Stimulated activated CD8-positive, alpha-beta memory T cell treated with anti-CD3 and anti-CD28 coated beads, Interleukin-4, amount 100 ng/mL, for 24 hours (primary cell): ENCODE measurements around the gene AHNAK2.
A peak's percentile ranks its signal among the peaks of the same experiment; 100 is the strongest.

ENCODE experiments used
- DNase-seq: peaks from one replicate; pipeline ENCODE4 v3.0.0-alpha.2; 2020; ENCODE audit warnings: low read depth

AHNAK2 gene

DNA sequence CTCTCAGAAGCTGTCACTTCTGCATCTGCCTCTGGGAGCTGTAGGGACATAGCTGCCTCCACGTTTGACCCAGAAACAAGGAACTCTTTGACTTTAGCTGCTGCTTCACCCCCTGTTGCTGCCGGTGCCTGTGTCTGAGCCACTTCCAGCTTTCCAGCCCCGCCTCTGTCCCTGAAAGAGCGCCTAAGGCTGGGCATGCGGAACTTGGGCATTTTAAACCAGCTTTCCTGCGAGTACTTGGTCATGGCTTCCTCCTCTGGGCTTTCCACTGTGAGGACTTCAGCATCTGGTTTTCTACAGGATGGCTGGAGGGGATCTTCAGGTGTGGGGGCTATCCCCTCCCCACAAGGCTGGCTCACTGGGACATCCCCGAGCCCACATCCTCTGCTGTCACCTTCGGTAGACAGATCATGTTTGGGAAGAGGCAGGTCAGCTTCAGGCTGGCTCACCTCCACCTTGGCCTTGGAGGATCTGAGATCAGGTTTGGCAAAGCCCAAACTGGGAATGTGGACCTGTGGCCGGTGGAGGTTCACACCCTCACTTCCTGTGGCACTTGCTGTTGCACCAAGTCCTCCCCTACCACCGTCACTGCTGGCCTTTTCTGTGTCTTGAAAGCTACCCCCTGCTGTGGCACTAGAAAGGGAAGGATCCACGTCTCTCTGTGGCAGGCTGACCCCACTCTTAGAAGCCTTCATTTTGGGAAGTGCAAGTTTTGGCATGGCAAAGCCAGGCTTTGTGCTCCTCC lies 38.3 kb downstream of the AHNAK2 start:
- no peak for DNase-seq

DNA sequence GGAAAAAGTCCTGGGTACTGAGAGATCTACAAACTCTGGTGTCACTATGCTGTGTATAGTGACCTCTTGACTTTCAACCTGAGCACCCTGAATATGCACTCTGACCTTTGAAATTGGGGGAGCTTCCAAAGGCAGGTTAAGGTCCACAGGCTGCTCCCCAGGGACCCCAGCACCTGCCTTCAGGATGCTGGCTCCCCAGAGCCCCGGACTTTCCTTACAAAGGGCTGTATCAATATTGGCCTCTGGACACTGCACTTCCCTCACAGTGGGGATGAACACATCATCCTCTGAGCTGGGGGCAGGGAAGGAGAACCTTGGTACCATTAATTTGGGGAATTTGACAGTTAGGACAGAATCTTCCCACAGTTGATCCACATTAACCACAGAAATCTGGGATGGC lies 39.2 kb downstream of the AHNAK2 start:
- DNase-seq: no peak

DNA sequence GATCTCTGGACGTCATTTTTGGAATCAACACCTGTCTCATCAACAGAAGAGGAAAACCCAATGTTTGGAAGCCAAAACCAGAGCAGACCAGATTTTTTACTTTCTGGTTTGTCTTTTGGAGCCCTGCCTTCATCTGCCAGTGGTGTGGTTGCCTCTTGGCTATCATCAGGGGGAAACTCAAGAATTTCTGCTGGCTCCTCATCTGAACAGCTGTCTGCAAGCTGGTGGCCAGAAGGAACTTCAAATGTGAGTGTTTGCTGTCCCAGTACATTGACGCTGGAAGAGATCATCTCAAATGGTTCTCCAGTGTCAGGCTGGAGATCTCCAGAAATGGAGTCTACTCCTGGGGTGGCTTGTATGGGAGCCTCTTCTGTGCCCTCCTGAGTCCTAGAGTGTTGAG lies 39.7 kb downstream of the AHNAK2 start:
- DNase-seq: no peak

DNA sequence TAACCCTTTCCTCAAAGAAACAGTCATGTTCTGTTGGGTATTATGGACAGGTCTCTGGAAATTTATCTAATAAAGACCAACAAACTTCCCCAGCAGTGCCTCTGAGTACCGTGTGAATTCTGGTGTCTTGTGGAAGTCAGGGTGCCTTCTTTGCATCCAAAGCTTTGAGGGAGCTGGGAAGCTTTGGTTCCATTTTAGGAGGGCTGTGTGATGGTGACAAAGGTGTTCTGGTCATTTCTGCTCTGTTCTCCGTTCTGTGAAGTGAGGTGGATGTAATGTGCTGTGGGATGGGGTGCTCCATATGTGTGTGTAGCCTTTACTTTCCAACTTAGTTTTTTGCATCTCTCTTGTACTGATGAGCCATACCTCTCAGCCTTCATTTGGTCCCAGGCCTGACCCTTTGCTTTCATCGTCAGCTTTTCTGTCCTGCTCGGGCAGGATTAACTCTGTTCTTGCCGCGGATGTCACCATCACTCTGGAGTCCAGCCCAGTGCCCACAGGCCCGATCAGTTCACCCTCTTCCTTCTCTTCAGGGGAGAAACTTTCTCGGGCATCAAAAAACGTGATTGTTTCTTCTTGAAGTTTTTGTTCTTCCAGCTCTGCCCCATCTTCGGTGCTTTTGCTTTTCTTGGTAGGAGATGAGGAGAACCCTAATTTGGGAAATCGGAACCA lies 40.3 kb downstream of the AHNAK2 start:
- no peak for DNase-seq

DNA sequence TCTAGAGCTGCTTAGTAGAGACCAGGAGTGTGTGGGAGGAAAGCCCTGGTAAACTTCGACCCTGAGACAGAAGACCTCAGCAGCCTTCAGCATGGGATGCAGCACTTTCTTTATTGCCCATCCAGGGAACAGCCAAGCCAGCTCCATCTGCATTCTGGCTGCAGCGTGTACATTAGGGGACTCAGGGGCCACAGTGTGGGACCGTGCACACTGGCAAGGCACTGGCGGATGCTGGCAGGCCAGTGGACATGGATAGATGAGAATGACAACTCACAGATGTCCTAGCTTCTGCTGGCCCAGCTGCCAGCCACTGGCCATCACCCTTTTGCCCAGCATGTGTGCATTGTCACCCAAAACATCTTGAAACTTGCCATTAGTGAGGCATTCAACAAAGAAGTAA lies 41.0 kb downstream of the AHNAK2 start:
- no peak for DNase-seq

DNA sequence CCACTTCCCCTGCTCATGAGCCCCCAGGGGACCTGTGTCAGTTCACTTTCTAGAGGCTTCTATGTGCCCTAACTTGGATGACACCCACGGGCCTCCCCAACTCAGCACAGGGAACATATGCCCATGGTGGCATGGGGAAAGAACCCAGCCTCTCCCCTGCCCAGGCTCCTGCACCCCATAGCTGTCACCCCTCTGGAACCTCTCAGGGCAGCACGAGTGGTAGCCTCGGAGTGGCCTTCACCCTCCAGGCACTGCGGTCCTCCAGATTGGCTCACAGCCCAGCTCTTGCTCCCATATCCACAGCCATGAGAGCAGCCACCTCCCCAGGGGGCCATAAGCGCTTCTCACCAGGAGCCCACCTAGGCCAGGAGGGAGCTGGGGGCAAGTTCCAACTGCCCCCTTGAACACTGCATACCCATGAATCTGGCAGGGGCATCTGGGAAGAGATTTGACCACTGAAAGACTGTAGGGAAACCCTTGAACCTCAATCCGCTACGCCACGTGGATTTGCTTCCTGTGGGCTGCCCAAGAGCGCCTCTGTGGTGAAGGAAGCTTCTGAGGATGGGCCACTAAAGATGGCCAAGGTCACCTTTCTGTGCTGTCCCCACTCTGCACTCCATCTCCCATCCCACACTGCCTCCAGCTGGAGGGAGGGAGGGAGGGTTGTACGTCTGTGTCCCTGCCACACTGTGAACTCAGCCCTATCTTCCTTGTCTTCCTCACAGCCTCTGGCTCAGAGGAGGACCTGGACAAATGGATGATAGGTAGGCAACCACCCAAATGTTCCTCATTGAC lies 41.6 kb downstream of the AHNAK2 start:
- no peak for DNase-seq

DNA sequence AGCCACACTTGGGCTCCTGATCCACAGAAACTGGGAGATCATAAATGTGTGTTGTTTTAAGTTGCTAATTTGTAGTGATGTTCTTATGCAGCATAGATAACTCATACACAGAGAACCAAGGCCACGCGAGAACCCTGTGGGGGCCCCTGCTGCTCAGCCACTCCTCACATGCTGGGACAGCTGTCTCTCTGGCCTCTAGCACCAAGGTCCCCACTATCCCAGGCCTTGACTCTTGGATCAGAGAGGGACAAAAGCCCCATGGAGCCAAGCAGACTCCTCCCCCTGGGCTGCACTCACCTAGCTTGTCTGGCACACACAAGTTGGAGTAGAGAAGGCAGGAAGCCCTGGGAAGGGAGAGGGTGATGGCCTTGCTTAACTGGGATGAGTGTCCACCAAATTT lies 42.2 kb downstream of the AHNAK2 start:
- DNase-seq: no peak

DNA sequence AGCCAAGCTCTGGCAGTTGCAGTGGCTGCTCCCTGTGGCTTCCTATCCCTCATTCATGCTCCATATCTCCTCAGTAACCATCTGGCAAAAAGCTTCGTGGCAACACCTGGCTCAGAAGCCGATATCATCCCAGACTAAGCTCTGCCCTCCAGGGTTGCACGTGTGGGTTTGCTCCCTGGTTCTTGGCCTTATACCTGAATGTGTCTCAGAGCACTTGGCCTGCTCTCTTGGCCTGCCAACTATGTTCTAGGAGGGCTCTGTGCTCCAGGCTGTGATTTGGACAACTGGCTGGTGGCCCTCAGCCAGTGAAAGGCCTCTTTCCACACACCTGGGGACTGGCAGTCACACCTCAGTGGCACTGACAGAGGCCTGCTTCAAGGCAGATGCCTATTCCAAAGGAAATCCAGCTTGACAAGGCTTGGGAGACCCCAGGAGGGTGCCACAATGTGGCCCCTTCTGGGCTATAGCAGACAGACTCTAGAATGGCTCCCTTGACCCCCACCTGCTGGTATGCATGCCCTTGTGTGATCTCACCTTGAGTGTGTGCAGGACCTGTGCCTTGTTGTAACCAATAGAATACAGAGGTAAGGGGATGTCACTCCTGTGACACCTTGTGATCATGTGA lies 43.0 kb downstream of the AHNAK2 start:
- no peak for DNase-seq

DNA sequence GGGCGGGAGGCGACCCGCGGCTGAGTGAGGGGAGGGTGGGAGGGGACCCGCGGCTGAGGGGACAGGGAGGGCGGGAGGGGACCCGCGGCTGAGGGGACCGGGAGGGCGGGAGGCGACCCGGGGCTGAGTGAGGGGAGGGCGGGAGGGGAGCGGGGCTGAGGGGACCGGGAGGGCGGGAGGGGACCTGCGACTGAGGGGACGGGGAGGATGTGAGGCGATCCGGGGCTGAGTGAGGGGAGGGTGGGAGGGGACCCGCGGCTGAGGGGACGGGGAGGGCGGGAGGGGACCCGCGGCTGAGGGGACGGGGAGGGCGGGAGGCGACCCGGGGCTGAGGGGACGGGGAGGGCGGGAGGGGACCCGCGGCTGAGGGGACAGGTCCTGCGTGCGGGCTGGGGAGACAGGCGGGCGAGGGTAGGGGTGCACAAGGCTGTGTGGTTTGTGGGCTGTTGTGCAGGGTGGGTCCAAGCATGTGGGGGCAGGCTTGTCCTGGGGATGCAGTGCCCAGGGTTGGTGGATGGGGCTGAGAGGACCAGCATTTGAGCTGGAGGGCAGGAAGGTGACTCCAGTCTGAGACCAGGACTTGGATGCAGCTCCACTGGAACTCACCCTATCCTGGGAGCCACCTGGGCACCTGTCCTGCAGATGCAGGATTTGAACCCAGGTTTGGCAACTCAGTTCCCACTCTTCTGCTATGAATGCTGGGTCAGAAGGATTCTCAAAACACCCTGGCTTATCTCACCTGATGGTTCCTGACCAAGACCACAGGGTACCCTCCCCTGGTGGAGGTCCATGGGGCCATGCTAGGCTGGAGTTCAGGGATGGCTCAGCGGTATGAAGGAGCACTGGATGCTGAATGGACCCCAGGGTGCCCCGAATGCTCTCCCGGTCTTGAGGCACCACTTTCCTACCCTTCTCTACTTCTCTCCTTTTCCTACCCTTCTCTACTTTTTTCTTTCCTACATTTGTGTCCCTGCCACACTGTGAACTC lies 44.1 kb downstream of the AHNAK2 start:
- DNase-seq: no peak

DNA sequence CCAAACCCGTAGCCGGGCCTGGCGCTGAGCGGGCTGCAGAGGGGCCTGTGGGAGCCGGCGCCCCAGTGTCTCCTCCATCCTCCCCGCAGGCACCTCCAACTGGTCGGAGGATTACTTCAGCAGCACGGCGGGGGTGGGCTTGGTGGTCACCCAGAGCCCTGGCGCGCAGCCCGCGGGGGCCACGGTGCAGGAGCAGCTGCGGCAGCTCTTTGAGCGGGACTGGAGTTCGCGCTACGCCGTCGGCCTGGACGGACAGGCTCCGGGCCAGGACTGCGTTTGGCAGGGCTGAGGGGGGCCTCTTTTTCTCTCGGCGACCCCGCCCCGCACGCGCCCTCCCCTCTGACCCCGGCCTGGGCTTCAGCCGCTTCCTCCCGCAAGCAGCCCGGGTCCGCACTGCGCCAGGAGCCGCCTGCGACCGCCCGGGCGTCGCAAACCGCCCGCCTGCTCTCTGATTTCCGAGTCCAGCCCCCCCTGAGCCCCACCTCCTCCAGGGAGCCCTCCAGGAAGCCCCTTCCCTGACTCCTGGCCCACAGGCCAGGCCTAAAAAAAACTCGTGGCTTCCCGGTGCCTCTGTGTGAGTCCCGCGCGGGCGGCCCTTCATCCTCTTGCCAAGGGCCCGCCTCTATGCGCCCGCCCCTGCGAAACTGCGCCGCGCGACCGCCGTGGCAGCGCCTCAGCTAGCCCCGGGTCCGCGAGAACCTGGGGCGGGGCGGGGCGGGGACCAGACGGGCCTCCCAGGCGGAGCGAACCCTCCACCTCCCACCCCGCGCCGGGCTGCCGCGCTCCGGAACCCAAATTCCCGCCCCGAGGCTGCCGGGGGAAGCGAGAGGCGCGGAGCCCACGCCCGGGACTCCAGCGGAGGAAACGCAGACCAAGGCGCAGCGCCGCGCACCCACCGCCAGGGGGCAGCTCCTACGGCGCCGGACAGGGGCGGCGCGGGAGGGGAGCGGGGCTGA lies 45.2 kb downstream of the AHNAK2 start:
- peak; percentile 82 for DNase-seq

DNA sequence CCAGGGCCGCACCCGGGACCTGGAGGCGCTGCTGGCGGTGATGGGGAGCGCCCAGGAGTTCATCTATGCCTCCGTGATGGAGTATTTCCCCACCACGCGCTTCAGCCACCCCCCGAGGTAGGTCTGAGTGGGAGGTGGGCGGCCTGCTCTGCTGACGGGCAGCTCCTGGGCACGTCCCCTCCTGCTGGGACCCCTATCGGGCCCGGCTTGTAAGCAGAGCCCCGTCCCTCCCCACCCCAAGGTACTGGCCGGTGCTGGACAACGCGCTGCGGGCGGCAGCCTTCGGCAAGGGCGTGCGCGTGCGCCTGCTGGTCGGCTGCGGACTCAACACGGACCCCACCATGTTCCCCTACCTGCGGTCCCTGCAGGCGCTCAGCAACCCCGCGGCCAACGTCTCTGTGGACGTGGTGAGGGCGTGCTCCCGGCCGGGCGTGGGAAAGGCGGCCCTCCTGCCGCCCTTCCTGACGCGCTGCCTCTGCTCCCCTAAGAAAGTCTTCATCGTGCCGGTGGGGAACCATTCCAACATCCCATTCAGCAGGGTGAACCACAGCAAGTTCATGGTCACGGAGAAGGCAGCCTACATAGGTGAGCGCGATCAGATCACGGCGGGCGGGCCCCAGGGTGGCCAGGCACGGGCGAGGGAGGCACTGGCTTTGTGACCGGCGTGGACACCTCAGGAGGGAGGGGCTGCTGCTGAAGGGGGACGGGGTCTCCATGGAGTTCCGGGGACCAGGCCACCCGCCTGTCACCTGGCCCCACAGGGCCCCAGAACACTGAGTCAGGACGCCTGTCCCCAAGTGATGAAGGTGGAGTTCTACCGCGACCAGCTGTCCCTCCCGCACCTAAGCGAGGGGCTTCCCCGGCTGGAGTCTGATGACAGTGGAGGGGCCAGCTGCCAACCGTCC lies 46.2 kb downstream of the AHNAK2 start:
- DNase-seq: no peak

DNA sequence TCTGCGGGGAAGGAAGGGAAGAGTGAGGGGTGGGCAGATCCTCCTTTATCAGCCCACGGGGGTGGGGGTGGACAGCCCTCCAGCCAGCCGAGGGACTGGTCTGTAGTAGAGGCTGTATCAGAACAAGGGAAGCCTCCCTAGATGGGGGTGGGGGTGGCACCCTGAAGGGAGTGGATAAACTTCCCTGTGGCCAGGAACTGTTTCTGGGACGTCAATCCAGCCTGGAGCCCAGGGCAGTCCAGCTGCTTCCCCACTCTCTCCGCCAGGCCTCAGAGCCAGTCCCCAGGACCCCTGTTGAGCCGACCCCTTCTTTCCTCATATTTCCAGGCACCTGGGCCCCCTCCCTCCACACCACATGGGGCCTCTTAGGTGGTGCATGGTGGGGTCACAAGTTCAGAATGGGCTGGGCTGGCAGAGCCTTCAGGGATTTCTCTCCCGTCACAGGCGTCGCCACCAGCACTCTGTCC lies 46.8 kb downstream of the AHNAK2 start:
- DNase-seq: no peak

DNA sequence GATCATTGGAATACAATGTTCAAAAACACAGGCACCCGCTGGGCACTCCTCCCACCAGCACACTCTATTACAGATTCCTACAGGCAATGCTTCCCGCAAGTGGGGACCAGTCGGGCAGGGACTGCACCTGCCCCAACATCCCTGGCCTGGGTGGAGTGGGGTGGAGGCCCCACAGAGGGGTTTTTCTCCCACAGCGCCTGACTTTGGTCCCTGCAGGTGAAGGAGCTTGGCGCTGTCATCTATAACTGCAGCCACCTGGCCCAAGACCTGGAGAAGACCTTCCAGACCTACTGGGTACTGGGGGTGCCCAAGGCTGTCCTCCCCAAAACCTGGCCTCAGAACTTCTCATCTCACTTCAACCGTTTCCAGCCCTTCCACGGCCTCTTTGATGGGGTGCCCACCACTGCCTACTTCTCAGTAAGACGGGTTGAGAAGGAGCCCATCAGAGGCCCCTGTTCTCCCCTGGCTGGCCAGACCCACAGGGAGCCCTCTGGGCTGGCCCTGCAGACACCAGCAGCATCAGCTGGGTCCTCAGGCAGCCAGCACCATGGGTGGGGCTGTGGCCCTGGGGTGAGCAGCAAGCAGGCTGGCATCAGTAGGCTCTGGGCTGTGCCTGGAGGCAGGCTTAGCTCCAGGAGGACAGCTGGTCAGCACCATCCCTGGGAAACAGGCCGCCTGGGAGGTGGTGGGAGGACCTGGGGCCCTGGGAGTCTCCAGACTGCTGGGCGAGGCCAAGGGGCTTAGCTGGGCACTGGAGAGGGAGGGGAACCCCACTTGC lies 47.5 kb downstream of the AHNAK2 start:
- no peak for DNase-seq

DNA sequence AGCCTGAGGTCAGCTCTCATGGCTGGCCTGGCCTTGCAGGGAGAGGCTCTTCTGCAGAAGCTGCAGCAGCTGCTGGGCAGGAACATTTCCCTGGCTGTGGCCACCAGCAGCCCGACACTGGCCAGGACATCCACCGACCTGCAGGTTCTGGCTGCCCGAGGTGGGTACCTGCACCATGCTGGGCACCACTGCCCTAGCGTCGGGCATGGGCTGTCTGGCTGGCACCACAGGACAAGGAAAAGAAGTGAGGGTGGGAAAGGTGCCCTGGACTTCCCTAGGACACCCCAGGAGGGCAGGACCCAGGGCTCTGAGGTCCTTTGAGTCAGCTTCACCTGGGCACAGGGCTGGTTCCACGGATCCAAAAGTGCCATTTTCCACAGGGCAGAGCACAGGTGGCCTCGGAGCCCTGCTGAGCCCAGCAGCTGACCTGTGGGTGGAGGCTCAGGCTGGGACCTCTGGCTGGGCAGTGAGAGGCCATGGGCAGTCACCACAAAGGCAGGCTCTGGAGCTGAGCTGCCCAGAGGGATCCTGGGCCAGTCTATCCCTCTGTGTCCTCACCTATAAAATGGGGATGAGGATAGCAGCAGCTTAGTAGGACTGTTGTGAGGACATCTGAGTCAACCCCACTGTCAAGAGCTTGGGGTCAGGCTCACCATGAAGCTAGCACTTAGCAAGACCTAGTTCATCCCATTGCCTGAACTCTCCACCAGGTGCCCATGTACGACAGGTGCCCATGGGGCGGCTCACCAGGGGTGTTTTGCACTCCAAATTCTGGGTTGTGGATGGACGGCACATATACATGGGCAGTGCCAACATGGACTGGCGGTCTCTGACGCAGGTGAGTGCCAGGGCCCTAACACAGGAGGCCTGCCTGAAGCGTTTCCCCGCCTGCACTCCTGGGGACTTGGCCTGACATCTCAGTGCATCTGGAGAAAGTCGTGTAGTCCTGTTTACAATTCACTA lies 48.6 kb downstream of the AHNAK2 start:
- no peak for DNase-seq

DNA sequence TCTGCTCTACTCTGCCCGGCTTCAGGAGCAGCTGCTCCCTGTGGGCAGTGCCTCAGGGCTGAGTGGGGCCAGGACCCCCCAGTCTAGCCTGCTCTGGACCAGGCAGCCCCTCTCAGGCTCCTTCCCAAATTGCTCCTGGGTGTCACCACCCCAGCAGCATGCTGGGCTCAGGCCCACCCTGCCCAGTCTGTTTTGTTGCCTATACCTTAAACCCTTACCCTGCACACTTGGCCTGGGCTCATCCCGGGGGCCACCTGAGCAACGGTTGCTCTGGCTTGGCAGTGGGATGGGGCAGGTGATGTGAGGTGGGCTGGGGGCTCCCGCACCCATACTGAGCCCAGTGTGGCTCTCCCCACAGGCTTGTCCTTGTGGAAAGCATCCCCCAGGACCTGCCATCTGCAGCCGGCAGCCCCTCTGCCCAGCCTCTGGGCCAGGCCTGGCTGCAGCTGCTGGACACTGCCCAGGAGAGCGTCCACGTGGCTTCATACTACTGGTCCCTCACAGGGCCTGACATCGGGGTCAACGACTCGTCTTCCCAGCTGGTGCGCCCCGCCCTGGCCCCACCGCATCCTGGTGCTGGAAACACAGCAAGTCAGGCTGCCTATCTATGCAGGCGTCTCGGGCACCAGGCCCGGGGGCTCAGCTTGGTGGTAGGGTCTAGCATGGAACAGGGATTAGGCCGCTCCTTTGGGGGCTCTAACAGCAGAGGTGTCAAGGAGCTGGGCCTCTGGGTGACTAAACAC lies 49.6 kb downstream of the AHNAK2 start:
- no peak for DNase-seq

DNA sequence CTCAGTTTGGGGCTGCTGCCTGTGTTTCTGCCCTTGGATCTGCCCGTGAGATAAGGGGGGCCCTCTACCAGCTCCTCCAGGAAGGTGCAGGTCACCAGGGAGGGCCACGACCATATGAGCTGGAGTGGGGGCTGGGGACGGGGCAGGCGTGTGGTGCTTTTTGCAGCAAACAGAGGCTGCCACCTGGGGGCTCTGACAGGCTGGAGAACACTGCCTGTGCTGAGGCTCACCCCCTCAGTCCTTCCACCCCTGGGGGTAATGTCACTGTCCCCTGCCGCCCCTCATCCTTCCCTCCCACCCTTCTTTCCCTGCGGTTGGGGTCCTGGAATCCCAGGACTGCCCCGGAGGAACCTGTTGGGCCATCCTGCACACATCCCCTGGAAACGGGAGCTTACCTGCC lies 50.3 kb downstream of the AHNAK2 start:
- DNase-seq: no peak
